AG10803 (cell line): ENCODE data around the gene PP2D1.
"Not testable (repeated sequence)": the region's sequence is repeated elsewhere in the genome, so short reads cannot be mapped to it uniquely, and the experiment has no call there.

Experiments
- DNase-seq: peaks from one replicate; pipeline ENCODE4 v3.0.0; 2010; ENCODE audit warnings: low read depth
- H3K4me3 ChIP-seq: 2 replicates; pipeline ENCODE4 v1.5.1; 2011; ENCODE audit warnings: mild to moderate bottlenecking, low read length, control low read depth
- CTCF ChIP-seq: conservative IDR thresholded peaks from 2 replicates; pipeline ENCODE4 v1.5.1; 2011; ENCODE audit warnings: mild to moderate bottlenecking, low read length, control low read depth, inconsistent platforms

Gene PP2D1

GRCh38 chr3:20007960-20008359 is 4.1 kb downstream of the PP2D1 start:
- H3K4me3 ChIP-seq = no peak overlapping the region
- DNase-seq = no peak
- no peak for TF ChIP-seq CTCF

GRCh38 chr3:20001932-20002331 is 10.1 kb downstream of the PP2D1 start:
- no peak for TF ChIP-seq CTCF
- DNase-seq = no peak
- no peak overlapping the region for H3K4me3 ChIP-seq

- no peak overlapping the region for H3K4me3 ChIP-seq
- no peak for TF ChIP-seq CTCF
- DNase-seq = no peak
Measured at GRCh38 chr3:19997502-19997901, 14.6 kb downstream of the PP2D1 start.

GRCh38 chr3:19994796-19995195 is 17.3 kb downstream of the PP2D1 start:
- DNase-seq = peak; percentile 18
- TF ChIP-seq CTCF = no peak
- no peak overlapping the region for H3K4me3 ChIP-seq

GRCh38 chr3:19988904-19989303 is 23.2 kb downstream of the PP2D1 start:
- not testable (repeated sequence) for H3K4me3 ChIP-seq, DNase-seq

GRCh38 chr3:19972054-19972453 is 40.0 kb downstream of the PP2D1 start:
- H3K4me3 ChIP-seq = no peak overlapping the region
- TF ChIP-seq CTCF = no peak
- peak; percentile 57 for DNase-seq

GRCh38 chr3:19970327-19970726 is 41.7 kb downstream of the PP2D1 start:
- no peak overlapping the region for H3K4me3 ChIP-seq
- DNase-seq = no peak
- TF ChIP-seq CTCF = no peak

GRCh38 chr3:19967812-19968211 is 44.3 kb downstream of the PP2D1 start:
- H3K4me3 ChIP-seq = no peak overlapping the region
- no peak for DNase-seq
- TF ChIP-seq CTCF = no peak
